Pancreas (tissue), 10 donors: ENCODE results near the gene GPR161. TPM values are rescaled to one million over a fixed set of nuclear protein-coding genes. Genes with fewer than 3 reads are reported as not detected.

Source experiments
- ATAC-seq, 4 donors: fragments of 200-7000 bp; cut with Tn5 transposase; one replicate each; pipeline versions ENCODE4 v1.8.0 to v1.9.1; 2020; ENCODE audit warnings: mild to moderate bottlenecking in 4 of 4, moderate library complexity in 4 of 4
- DNase-seq, 6 donors: peaks; one replicate each; pipeline ENCODE4 v3.0.0-alpha.2; 2020
- FAIRE-seq: peaks from 2 replicates; lab custom pipeline; 2012; peaks lifted over from hg19 to GRCh38; lab: Jason Lieb, UNC
- H3K27ac ChIP-seq, 4 donors: fragments of 200-600 bp; sonication (generic); 1 replicate in 3 of 4; 2 replicates in 1 of 4; pipeline versions ENCODE4 v1.5.0 to v1.8.0; 2020
- H3K27me3 ChIP-seq, 4 donors: fragments of 200-600 bp; one replicate each; pipeline ENCODE4 v1.8.0; 2021
- H3K36me3 ChIP-seq, 3 donors: fragments of 200-600 bp; sonication (generic) in 1 of 3; one replicate each; pipeline versions ENCODE4 v1.5.0 to v1.8.0; 2020 to 2021
- H3K4me1 ChIP-seq, 3 donors: fragments of 200-600 bp; one replicate each; pipeline ENCODE4 v1.8.0; 2021
- H3K4me3 ChIP-seq, 4 donors: fragments of 200-600 bp; sonication (generic) in 2 of 4; one replicate each; pipeline versions ENCODE4 v1.5.0 to v1.8.0; 2020 to 2021
- H3K9me3 ChIP-seq, 4 donors: fragments of 200-600 bp; one replicate each; pipeline ENCODE4 v1.8.0; 2021
- CTCF ChIP-seq, 4 donors: fragments of 200-600 bp; sonication (generic) in 3 of 4; IDR thresholded peaks; one replicate each; pipeline versions ENCODE4 v1.5.0 to v1.8.0; 2021; ENCODE audit warnings: antibody characterized with exemption in 4 of 4
- WGBS, 2 donors: extraction: QIAGEN DNeasy Blood & Tissue Kit; methylation state at CpG; one replicate each; pipeline ENCODE4 v1.1.7; 2013; 5-methylcytosine and 5-hydroxymethylcytosine counted together
- intact Hi-C, 3 donors: fragments of 100-400 bp; cut with DNase I; formaldehyde crosslinking; loops; one replicate each; pipeline versions ENCODE4 v1.11.1 to v1.14.2; 2022
- polyA plus RNA-seq, 2 donors: library from polyadenylated mRNA; stranded (reverse); fragments of 200-250 nt; gene quantifications; one replicate each; pipeline ENCODE4 v1.2.3, GENCODE V29; 2013
- total RNA-seq, 6 donors: library from RNA; stranded (reverse); fragmentation: NEBNext Ultra II Directional in 4 of 6; extraction: Animal tissue kit (Norgen Biotek cat#: 25700) in 4 of 6; gene quantifications; one replicate each; pipeline versions ENCODE4 v1.2.1 to v1.2.4, GENCODE V29; 2021 to 2023
- donor health status: healthy with polysubstance abuse.
- donor health status: DM: no; HTN: no; CAD: no; lungs with moderate emphysema.
- donor health status: DM: no; HTN: no; CAD: no.
- donor health status: control.
- donor health status: control.
- donor health status: Bipolar disorder and iron deficiency.
- donor health status: DM: yes; HTN: yes; CAD: no.
- donor health status: DM: no; HTN: no; CAD: no.
- donor health status: DM: no; HTN: no; CAD: no.
- donor health status: DM: yes; HTN: yes; CAD: no.

Gene GPR161
- total and polyA plus RNA-seq, 8 donors: 2.5 to 9.7 (median 9.0) TPM

GRCh38 chr1:168081373-168082007 is 55.2 kb downstream of the GPR161 start:
- peak overlapping the region in 2 of 4 donors; percentile 9 to 23 for H3K27ac ChIP-seq
- intact Hi-C loops: no loop called here

GRCh38 chr1:168079761-168080160 is 57.0 kb downstream of the GPR161 start:
- H3K27ac ChIP-seq: no peak overlapping the region
- H3K36me3 ChIP-seq: peaks cover 0 to 17% (median 0%) of the 10 kb centered on the region in 3 donors
- peaks cover 0 to 9% (median 5%) of the 10 kb centered on the region in 3 donors for H3K4me1 ChIP-seq
- FAIRE-seq (no peak), ATAC-seq (no peak), DNase-seq (no peak)
- H3K27me3 ChIP-seq: no peaks in the 10 kb centered on the region
- no peaks in the 10 kb centered on the region for H3K9me3 ChIP-seq
- no peak overlapping the region for H3K4me3 ChIP-seq
- no peak for TF ChIP-seq CTCF (IDR thresholded peaks at IDR 0.05)
- intact Hi-C loops: no loop called here

More at GRCh38 chr1:168081373-168082007, 55.2 kb downstream of the GPR161 start:
- DNase-seq: no peak
- ATAC-seq: peak in 2 of 4 donors; percentile 27 to 62
- H3K4me3 ChIP-seq: no peak overlapping the region
- TF ChIP-seq CTCF (IDR thresholded peaks at IDR 0.05): no peak
- WGBS, 2 donors: 80 to 85% methylated on average over 4 of the region's 4 CpGs
- H3K27me3 ChIP-seq: no peaks in the 10 kb centered on the region
- H3K36me3 ChIP-seq: peaks cover 0 to 7% (median 0%) of the 10 kb centered on the region in 3 donors
- H3K9me3 ChIP-seq: no peaks in the 10 kb centered on the region
- peaks cover 5 to 14% (median 9%) of the 10 kb centered on the region in 3 donors for H3K4me1 ChIP-seq
- FAIRE-seq: no peak

- Histone ChIP-seq H3K27ac (no peak overlapping the region), H3K27me3 (no peaks in the 10 kb centered on the region), H3K4me3 (no peak overlapping the region), H3K36me3 (peaks cover 0 to 61% (median 7%) of the 10 kb centered on the region in 3 donors), H3K4me1 (no peaks in the 10 kb centered on the region), H3K9me3 (no peaks in the 10 kb centered on the region)
- TF ChIP-seq CTCF (IDR thresholded peaks at IDR 0.05): no peak
- intact Hi-C loops: no loop called here
- ATAC-seq: no peak
- FAIRE-seq: no peak
- no peak for DNase-seq
- 89 to 90% methylated on average over 3 of the region's 3 CpGs for WGBS, 2 donors
Measured at GRCh38 chr1:168069384-168069783, 67.3 kb downstream of the GPR161 start.

- DNase-seq (no peak), ATAC-seq (no peak), FAIRE-seq (no peak)
- Histone ChIP-seq H3K4me1 (no peaks in the 10 kb centered on the region), H3K9me3 (no peaks in the 10 kb centered on the region), H3K27me3 (no peaks in the 10 kb centered on the region), H3K36me3 (peaks cover 0 to 48% (median 5%) of the 10 kb centered on the region in 3 donors), H3K4me3 (no peak overlapping the region), H3K27ac (no peak overlapping the region)
- no peak for TF ChIP-seq CTCF (IDR thresholded peaks at IDR 0.05)
- intact Hi-C loops: no loop called here
- WGBS, 2 donors: 86 to 91% methylated on average over 3 of the region's 3 CpGs
Measured at GRCh38 chr1:168065506-168065905, 71.2 kb downstream of the GPR161 start.

GRCh38 chr1:168064216-168064615 is 72.5 kb downstream of the GPR161 start:
- no peak for FAIRE-seq
- intact Hi-C loops: no loop called here
- WGBS, 2 donors: 93 to 100% methylated on average over 1 of the region's 1 CpG

More at GRCh38 chr1:168064216-168064615, 72.5 kb downstream of the GPR161 start:
- no peak overlapping the region for H3K4me3 ChIP-seq
- no peak overlapping the region for H3K27ac ChIP-seq
- DNase-seq (no peak), ATAC-seq (no peak)
- no peaks in the 10 kb centered on the region for H3K4me1 ChIP-seq
- no peak for TF ChIP-seq CTCF (IDR thresholded peaks at IDR 0.05)
- H3K9me3 ChIP-seq: no peaks in the 10 kb centered on the region
- H3K36me3 ChIP-seq: peaks cover 0 to 38% (median 0%) of the 10 kb centered on the region in 3 donors
- no peaks in the 10 kb centered on the region for H3K27me3 ChIP-seq
